OCI-LY1 (cell line): ENCODE measurements around the gene ZSCAN21.

Source experiments
- EZH2 ChIP-seq: fragments of 200-600 bp; sonication (generic), shearing (Covaris generic); IDR thresholded peaks from 2 replicates; pipeline ENCODE4 v1.8.0; 2017; ENCODE audit warnings: borderline replicate concordance, mixed run types, mild to moderate bottlenecking, antibody characterized with exemption, low read length, moderate library complexity, mixed read lengths
- TF ChIP-seq, protein P1 (sequence below): fragments of 200-600 bp; sonication (generic), shearing (Covaris generic); IDR thresholded peaks from 2 replicates; pipeline ENCODE4 v1.5.1; 2017; ENCODE audit warnings: mild to moderate bottlenecking, antibody characterized with exemption, low read length, moderate library complexity, mixed read lengths

DNA sequence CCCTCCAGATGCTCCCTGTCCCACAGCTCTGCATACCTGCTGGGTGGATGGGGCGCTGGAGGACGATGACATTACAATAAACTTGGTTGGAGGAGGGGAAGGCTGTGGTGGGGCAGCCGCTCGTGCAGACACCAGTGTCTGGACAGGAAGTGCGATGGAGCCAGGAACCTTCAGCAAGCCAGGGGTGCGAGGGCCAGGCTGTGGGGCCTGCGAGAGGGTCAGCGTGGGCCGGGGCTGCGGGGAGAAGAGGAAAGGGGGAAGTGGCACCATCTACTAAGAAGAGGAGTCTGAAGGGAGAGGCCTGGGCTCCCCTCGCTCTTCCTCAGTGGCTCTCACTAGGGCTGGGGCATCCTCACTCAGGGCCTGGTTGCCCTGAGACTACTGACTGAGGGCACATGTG lies 58.3 kb downstream of the ZSCAN21 start:
- TF ChIP-seq, protein P1, sequence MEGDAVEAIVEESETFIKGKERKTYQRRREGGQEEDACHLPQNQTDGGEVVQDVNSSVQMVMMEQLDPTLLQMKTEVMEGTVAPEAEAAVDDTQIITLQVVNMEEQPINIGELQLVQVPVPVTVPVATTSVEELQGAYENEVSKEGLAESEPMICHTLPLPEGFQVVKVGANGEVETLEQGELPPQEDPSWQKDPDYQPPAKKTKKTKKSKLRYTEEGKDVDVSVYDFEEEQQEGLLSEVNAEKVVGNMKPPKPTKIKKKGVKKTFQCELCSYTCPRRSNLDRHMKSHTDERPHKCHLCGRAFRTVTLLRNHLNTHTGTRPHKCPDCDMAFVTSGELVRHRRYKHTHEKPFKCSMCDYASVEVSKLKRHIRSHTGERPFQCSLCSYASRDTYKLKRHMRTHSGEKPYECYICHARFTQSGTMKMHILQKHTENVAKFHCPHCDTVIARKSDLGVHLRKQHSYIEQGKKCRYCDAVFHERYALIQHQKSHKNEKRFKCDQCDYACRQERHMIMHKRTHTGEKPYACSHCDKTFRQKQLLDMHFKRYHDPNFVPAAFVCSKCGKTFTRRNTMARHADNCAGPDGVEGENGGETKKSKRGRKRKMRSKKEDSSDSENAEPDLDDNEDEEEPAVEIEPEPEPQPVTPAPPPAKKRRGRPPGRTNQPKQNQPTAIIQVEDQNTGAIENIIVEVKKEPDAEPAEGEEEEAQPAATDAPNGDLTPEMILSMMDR, result no peak
- no peak for TF ChIP-seq EZH2
